Measurements from ENCODE around the gene STX11.

STX11 gene

GRCh38 chr6:144202879-144203468, 52.7 kb downstream of the STX11 start:
- H3K27ac ChIP-seq (ENCODE audit: low read depth, low read length): no peak overlapping the region
- H3K4me3 ChIP-seq (ENCODE audit: low read length): no peak overlapping the region
- peaks cover 10% of the 10 kb centered on the region; the same call in 1 of the 2 replicates for H3K9me3 ChIP-seq (ENCODE audit: control insufficient read depth, insufficient read depth, low read length)
- peaks cover under 1% of the 10 kb centered on the region; the same call in 1 of the 2 replicates for H3K27me3 ChIP-seq (ENCODE audit: control insufficient read depth, low read length)
- H3K36me3 ChIP-seq (ENCODE audit: control insufficient read depth, low read length): no peaks in the 10 kb centered on the region
- no peaks in the 10 kb centered on the region for H4K20me1 ChIP-seq (ENCODE audit: control insufficient read depth, insufficient read depth, low read depth, low read length)
- no peaks in the 10 kb centered on the region for H3K79me2 ChIP-seq (ENCODE audit: control insufficient read depth, low read length)
- H3K4me1 ChIP-seq (ENCODE audit: control insufficient read depth, low read length): no peaks in the 10 kb centered on the region
- H3K9me2 ChIP-seq (replicated peaks; ENCODE audit: control insufficient read depth, low read length): no peaks in the 10 kb centered on the region
- H3K4me2 ChIP-seq (ENCODE audit: low read length): no peak overlapping the region
- TF ChIP-seq EZH2phosphoT487 (IDR thresholded peaks at IDR 0.05; ENCODE audit: borderline replicate concordance, low read length) (no peak), CTCF (IDR thresholded peaks at IDR 0.05; ENCODE audit: low read depth, low read length, poor library complexity, severe bottlenecking) (no peak)
- H3F3A ChIP-seq (ENCODE audit: control insufficient read depth, insufficient read depth): no peaks in the 10 kb centered on the region

- TF ChIP-seq CTCF (IDR thresholded peaks at IDR 0.05; ENCODE audit: low read depth, low read length, poor library complexity, severe bottlenecking) (no peak), EZH2phosphoT487 (IDR thresholded peaks at IDR 0.05; ENCODE audit: borderline replicate concordance, low read length) (no peak)
- Histone ChIP-seq H3F3A (ENCODE audit: control insufficient read depth, insufficient read depth) (no peaks in the 10 kb centered on the region), H3K9me2 (replicated peaks; ENCODE audit: control insufficient read depth, low read length) (no peaks in the 10 kb centered on the region), H3K27ac (ENCODE audit: low read depth, low read length) (no peak overlapping the region), H3K9me3 (ENCODE audit: control insufficient read depth, insufficient read depth, low read length) (0 out of 2 replicates have a peak, but pooled peaks cover 3% of the 10 kb centered on the region), H3K36me3 (ENCODE audit: control insufficient read depth, low read length) (no peaks in the 10 kb centered on the region), H3K79me2 (ENCODE audit: control insufficient read depth, low read length) (no peaks in the 10 kb centered on the region), H3K4me3 (ENCODE audit: low read length) (no peak overlapping the region), H3K4me1 (ENCODE audit: control insufficient read depth, low read length) (peaks cover 9% of the 10 kb centered on the region), H3K27me3 (ENCODE audit: control insufficient read depth, low read length) (peaks cover 8% of the 10 kb centered on the region; the same call in 1 of the 2 replicates), H4K20me1 (ENCODE audit: control insufficient read depth, insufficient read depth, low read depth, low read length) (no peaks in the 10 kb centered on the region), H3K4me2 (ENCODE audit: low read length) (no peak overlapping the region)
Measured at GRCh38 chr6:144211160-144211559, 60.8 kb downstream of the STX11 start.

DNA sequence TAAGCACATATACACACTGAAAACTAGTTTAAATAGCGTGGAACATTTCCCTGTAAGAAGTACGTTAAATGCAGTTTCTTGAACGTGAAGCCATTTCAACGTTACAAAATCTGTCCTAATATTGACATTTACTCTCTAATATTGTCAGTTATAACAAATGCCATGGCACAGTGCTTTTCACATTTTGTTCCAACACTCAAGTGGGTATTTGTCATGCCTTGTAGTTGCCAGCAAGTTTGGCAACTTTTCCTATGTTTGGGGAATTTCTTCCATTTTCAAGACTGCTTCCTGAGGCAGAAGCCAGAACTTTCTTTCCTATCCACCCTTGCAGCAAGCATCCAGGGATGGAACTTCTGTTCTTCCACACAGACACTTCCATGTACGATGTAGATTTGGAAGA, 63.0 kb downstream of the STX11 start:
- H3K4me2 ChIP-seq (ENCODE audit: low read length): no peak overlapping the region
- H3K27ac ChIP-seq (ENCODE audit: low read depth, low read length): no peak overlapping the region
- no peaks in the 10 kb centered on the region for H3F3A ChIP-seq (ENCODE audit: control insufficient read depth, insufficient read depth)
- TF ChIP-seq CTCF (IDR thresholded peaks at IDR 0.05; ENCODE audit: low read depth, low read length, poor library complexity, severe bottlenecking) (no peak), EZH2phosphoT487 (IDR thresholded peaks at IDR 0.05; ENCODE audit: borderline replicate concordance, low read length) (no peak)
- H3K4me1 ChIP-seq (ENCODE audit: control insufficient read depth, low read length): peaks cover 17% of the 10 kb centered on the region
- H3K9me2 ChIP-seq (replicated peaks; ENCODE audit: control insufficient read depth, low read length): no peaks in the 10 kb centered on the region
- H3K4me3 ChIP-seq (ENCODE audit: low read length): no peak overlapping the region
- H3K79me2 ChIP-seq (ENCODE audit: control insufficient read depth, low read length): no peaks in the 10 kb centered on the region
- no peaks in the 10 kb centered on the region for H3K36me3 ChIP-seq (ENCODE audit: control insufficient read depth, low read length)
- H4K20me1 ChIP-seq (ENCODE audit: control insufficient read depth, insufficient read depth, low read depth, low read length): no peaks in the 10 kb centered on the region
- 0 out of 2 replicates have a peak, but pooled peaks cover 3% of the 10 kb centered on the region for H3K9me3 ChIP-seq (ENCODE audit: control insufficient read depth, insufficient read depth, low read length)
- peaks cover 4% of the 10 kb centered on the region; the same call in 1 of the 2 replicates for H3K27me3 ChIP-seq (ENCODE audit: control insufficient read depth, low read length)
